GM21526 (cell line): Measurements from ENCODE around the gene GLYR1.

Experiments
- ATAC-seq: cut with Tn5 transposase; IDR thresholded peaks from one replicate; pipeline ENCODE4 v1.9.1; 2021; ENCODE audit warnings: moderate library complexity; ENCODE audit not compliant: unreplicated experiment, low FRiP score

The GLYR1 gene

DNA sequence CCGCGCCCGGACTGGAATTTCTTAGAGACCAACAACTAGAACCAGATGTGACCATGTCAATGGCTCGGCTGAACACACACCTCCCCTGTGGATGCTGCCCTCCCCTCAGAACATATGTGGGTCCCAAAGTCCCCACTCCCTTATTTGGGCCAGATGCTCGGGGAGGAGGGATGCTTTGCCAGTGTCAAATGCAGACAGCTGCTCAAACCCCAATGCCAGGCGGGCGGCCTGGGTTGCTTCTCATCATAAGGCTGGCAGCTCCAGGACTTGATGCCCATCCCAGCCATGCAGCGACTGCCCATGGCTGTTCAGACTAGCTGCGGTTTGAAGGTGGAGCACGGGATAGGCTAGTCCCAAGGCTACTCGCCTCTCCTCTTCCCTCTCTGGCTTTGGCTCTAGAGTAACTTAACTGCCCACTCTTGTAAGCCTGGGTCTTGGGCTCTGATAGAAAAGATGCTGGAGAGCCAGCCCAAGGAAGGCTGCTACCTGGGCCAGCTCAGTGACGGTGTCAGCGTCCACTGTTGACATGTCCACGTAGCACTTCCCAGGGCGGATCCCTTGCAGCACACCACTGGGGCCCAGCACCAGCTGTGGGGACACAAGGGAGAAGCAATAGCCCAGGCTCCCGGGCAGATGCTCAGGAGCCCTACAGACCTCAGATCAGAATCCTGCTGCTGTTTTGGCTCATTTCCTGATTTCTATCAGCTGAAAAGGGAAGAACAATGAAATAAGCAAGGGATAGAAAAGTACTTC is 33.7 kb downstream of the GLYR1 start:
- no peak for ATAC-seq

- ATAC-seq = no peak
These were observed 35.3 kb downstream of the GLYR1 start for GRCh38 chr16:4811773-4812172.

DNA sequence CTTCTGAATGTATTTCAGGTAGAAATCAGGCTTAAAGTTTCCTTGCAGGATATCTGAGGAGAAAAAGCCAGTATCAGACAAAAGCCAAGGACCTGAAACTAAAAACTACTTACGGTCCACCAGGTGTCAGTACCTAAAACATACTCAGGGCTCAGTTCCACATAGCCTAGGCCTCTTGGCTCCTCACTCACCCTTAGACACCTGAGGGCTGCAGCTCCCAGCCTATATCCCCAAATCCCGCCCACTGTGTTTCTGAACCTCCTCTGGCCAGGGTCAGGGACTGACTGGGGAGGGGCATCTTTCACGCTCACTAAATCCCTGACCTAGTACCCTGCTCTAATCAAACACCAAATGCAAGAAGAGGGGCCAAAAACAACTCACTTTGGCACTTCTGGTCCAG is 35.8 kb downstream of the GLYR1 start:
- ATAC-seq = no peak

GRCh38 chr16:4806280-4806679 is 40.8 kb downstream of the GLYR1 start:
- no peak for ATAC-seq

DNA sequence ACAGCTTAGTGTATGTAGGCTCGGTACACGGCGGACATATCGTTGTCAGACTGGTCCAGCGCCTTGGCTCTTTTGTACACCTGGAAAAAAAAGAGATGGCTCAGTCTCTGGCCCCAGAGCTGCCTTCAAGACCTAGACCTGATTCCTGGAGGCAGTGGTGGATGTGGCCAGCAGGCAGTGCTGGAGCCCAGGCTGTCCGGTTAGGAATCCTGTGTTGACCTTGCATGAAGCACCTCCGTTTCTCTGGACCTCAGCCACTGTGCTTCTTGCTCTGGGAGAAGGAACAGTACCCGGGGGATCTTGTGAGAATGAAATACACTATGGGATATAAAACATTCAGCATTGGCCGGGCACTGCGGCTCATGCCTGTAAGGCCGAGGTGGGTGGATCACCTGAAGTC is 41.9 kb downstream of the GLYR1 start:
- ATAC-seq = no peak

- ATAC-seq = no peak
These were observed 43.0 kb downstream of the GLYR1 start for GRCh38 chr16:4803898-4804762.

DNA sequence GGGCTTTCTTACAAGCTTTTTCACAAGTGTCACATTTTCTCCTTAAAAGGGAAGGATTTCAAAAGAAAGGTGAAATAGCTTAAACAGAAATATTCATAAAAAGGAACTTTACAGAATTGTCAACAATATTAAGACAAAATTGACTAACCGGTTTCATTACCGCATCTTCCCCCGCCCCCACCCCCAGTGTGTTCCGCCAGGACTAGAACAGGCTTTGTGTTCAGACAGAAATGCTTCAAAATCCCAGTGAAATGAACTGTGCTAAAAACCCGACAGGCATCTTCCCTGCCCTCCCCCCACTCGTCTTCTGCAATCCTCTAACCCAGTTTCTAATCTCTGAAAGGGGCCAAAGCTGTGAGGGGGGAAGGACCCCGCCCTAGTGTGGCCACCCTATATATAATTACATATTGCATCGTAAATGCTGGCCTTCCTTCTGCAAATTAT is 43.7 kb downstream of the GLYR1 start:
- ATAC-seq = no peak

- ATAC-seq = peak; percentile 90
These were observed 44.3 kb downstream of the GLYR1 start for GRCh38 chr16:4802659-4803287.

DNA sequence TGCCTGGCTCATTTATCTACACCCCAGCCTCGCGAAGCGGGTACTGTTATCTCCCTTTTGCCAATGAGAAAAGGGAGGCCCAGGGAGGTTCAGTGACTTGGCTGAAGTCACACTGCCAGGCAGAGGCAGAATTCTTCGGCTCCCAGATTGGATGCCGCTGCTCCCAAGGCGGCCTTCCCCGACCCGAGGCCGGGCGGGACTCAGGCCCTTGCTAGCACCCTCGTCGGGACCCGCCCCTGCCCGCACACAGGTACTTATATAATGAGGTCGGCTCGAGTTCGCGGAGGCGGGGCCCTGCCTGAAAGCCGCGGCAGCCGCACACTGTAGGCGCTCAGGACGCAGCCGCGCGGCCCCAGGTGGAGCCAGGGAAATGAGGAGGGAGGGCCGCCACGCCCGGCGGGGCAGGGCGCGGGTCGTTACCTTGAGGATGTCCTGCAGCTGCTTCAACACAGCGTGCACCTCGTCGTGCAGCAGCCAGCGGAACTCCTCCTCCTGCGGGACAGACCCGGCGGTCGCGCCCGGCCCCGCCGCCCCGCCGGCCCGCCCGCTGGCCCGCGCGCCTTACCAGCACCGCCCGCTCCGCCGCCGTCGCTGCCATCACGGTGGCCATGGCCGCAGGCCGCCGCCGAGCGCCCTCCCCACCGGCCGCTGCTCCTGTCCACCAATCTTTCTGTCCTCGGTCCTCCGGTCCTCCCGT is 45.0 kb downstream of the GLYR1 start, which contains the start of gene ROGDI:
ROGDI (minus strand) TSS at position 672 of the 697 bp plus-strand sequence; CDS start at position 610, 62 bp downstream.
- peak; percentile 59 for ATAC-seq

GRCh38 chr16:4801051-4801961 is 45.8 kb downstream of the GLYR1 start:
- ATAC-seq = no peak

- ATAC-seq = no peak
These were observed 46.6 kb downstream of the GLYR1 start for GRCh38 chr16:4800290-4801041.

GRCh38 chr16:4799171-4799855 is 47.8 kb downstream of the GLYR1 start:
- no peak for ATAC-seq

GRCh38 chr16:4798456-4798855 is 48.6 kb downstream of the GLYR1 start:
- no peak for ATAC-seq

DNA sequence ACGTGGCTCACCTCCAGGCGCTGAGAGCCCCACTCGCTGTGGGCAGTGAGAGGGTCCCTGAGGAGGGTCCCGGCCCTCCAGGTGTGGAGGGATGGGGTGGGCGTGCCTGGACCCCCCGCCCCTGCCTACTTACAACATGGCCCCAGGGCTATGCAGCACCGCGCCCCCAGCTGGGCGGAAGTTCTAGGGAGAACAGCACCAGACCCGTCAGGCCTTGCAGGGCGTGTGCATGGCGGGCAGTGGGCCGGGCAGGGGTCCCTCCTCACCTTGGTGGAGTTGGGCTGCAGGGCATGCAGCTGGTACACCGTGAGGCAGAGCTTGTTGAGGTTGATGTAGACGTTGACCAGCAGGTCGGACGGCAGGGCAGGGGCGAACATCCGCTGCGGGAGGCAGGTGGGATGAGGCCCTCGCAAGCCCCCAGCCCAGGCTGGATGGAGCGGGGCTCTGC is 49.3 kb downstream of the GLYR1 start:
- ATAC-seq = no peak

GRCh38 chr16:4796982-4797804 is 49.9 kb downstream of the GLYR1 start:
- no peak for ATAC-seq

DNA sequence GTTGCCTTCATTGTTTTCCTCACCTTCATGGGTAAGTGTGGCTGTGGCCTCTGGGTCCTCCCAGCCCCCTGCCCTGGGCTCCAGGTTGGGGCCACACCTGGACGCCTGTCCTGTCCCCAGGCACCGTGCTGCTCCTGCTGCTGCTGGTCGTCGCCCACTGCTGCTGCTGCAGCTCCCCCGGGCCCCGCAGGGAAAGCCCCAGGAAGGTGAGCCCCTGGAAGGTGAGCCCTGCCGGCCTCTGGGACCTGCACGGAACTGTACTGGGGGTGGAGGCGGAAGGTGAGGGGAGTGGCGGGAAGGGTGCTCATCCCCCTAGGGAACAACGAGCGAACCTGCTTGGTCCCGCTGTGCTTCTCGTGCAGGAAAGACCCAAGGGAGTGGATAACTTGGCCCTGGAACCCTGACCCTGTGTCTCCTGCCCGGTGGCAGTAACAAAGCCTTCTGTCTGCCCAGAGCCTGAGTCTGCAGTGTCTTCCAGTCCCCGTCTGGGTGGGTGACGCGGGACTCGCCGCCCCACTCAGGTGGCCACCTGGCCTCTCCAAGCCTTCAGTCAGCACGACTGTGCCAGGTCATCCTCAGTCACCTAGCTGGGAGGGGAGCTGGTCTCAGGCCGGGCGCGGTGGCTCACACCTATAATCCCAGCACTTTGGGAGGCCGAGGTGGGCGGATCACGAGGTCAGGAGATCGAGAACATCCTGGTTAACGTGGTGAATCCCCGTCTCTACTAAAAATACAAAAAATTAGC is 51.1 kb downstream of the GLYR1 start:
- no peak for ATAC-seq
